ENCODE data around the gene MRPL27. TPM values are rescaled to one million over a fixed set of nuclear protein-coding genes. Genes with fewer than 3 reads are reported as not detected.

MRPL27 gene
- total RNA-seq, 2 experiments from 2014 or later: 68.8 to 80.2 TPM

DNA sequence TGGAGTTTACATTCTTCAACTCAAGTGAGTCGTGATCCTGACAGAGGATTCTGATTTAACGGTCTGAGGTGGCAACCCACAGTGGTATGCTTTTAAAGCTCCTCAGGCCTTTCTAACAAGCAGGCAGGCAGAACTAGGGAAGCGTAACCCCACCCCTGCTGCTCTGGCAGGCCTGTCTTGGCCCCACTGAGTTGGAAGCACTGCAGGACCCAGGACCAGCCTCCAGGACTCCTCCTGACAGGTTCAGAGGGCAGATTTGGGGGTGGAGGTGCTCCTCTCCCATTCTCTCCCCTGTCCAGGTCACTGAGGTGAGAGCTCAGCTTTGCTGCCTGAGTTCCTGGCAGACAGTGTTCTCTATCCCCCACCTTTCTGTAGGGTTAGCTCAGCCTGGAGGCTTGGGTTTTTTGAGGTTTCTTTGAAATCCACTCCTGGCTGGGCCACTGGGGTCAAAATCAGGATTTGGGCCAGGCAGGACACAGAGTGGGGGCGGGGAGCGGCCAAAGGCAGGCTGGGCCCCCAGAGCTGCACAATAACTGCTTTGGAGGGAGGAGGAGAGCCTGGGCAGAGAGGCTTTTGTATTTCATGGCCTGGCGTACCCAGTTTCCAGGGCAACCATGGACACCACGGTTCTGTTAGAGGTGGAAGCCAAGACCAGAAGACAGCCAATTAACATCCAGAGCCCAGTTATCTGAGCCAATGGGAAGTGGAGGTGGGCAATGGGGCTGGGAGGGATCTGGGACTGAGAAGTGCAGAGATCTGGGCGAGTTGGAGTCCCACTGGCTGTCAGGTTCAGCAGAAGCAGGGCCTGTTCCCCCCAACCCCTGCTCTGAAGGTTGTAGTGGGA lies 9.5 kb downstream of the MRPL27 start:
- no peaks in the 10 kb centered on the region for H3K79me2 ChIP-seq (ENCODE audit: insufficient read depth, low read depth, low read length)
- peaks cover 4% of the 10 kb centered on the region for H3K4me1 ChIP-seq (ENCODE audit: insufficient read depth, low read length, poor library complexity, severe bottlenecking)
- ChIA-PET CTCF (ENCODE audit: unreplicated experiment) (interaction anchor here (0.7 kb wide), 1 partner anchor 1536 kb away, joined by 4 read pairs; no protein-coding TSS in a partner anchor), POLR2A (interaction anchor here (3.2 kb wide), 1 partner anchor 9 kb away, joined by 17 read pairs; the partner anchor contains the start of genes EME1 and MRPL27)
- DNase-seq (ENCODE audit: low spot score): no peak
- intact Hi-C loops (cut with micrococcal nuclease; ENCODE audit: unreplicated experiment): no loop called here
- no peak overlapping the region for H2AFZ ChIP-seq (ENCODE audit: low read length)
- no peak overlapping the region for H3K27ac ChIP-seq (ENCODE audit: low read depth, low read length, poor library complexity, severe bottlenecking)
- BruUV-seq (replicated peaks): no TSS peak
- H4K20me1 ChIP-seq (ENCODE audit: insufficient read depth, low read length): no peaks in the 10 kb centered on the region
- H3K4me2 ChIP-seq (ENCODE audit: low read length): no peak overlapping the region
- no peaks in the 10 kb centered on the region for H3K9me3 ChIP-seq (ENCODE audit: low read length)
- no peak for TF ChIP-seq EZH2phosphoT487 (IDR thresholded peaks at IDR 0.05; ENCODE audit: borderline replicate concordance, low read depth, low read length)
- TF ChIP-seq, protein P1, sequence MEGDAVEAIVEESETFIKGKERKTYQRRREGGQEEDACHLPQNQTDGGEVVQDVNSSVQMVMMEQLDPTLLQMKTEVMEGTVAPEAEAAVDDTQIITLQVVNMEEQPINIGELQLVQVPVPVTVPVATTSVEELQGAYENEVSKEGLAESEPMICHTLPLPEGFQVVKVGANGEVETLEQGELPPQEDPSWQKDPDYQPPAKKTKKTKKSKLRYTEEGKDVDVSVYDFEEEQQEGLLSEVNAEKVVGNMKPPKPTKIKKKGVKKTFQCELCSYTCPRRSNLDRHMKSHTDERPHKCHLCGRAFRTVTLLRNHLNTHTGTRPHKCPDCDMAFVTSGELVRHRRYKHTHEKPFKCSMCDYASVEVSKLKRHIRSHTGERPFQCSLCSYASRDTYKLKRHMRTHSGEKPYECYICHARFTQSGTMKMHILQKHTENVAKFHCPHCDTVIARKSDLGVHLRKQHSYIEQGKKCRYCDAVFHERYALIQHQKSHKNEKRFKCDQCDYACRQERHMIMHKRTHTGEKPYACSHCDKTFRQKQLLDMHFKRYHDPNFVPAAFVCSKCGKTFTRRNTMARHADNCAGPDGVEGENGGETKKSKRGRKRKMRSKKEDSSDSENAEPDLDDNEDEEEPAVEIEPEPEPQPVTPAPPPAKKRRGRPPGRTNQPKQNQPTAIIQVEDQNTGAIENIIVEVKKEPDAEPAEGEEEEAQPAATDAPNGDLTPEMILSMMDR (conservative IDR thresholded peaks at IDR 0.05; ENCODE audit: low read length): no peak
- no peaks in the 10 kb centered on the region for H3K9me2 ChIP-seq (ENCODE audit: insufficient read depth, low read length)
- no peak overlapping the region for H3K4me3 ChIP-seq (ENCODE audit: low read depth, low read length, poor library complexity, severe bottlenecking)
- H3K36me3 ChIP-seq (ENCODE audit: insufficient read depth, low read length): peaks cover 49% of the 10 kb centered on the region

DNA sequence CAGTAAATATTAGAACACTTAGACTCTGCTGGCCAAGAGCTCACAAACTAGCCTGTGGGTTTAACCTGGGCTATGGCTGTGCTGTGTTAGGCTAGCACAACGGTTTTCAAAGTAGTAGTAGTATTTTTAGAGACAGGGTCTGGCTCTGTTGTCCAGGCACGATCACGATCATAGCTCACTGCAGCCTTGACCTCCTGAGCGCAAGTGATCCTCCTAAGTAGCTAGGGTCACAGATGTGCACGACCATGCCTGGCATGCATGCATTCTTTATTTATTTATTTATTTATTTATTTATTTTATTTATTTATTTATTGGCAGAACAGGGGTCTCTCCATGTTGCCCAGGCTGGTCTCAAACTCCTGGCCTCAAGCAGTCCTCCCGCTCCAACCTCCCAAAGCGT lies 10.3 kb downstream of the MRPL27 start:
- peaks cover 4% of the 10 kb centered on the region for H3K4me1 ChIP-seq (ENCODE audit: insufficient read depth, low read length, poor library complexity, severe bottlenecking)
- intact Hi-C loops (cut with micrococcal nuclease; ENCODE audit: unreplicated experiment): loop anchor here (1.0 kb wide), 2 partner anchors 65 to 117 kb away; no protein-coding TSS in a partner anchor
- H3K9me2 ChIP-seq (ENCODE audit: insufficient read depth, low read length): no peaks in the 10 kb centered on the region
- no peaks in the 10 kb centered on the region for H3K9me3 ChIP-seq (ENCODE audit: low read length)
- H3K4me3 ChIP-seq (ENCODE audit: low read depth, low read length, poor library complexity, severe bottlenecking): no peak overlapping the region
- ChIA-PET CTCF (ENCODE audit: unreplicated experiment) (interaction anchor here (0.6 to 2.1 kb wide), 4 partner anchors 28 to 1536 kb away, joined by 3 to 9 read pairs (median 4); partner anchors contain the start of gene LRRC59), POLR2A (interaction anchor here (0.7 to 3.2 kb wide), 3 partner anchors 10 to 447 kb away, joined by 4 to 17 read pairs (median 6); partner anchors contain the start of genes EME1, LRRC59 and MRPL27)
- no peaks in the 10 kb centered on the region for H4K20me1 ChIP-seq (ENCODE audit: insufficient read depth, low read length)
- BruUV-seq (replicated peaks): TSS peak; percentile 22
- no peak for DNase-seq (ENCODE audit: low spot score)
- peak overlapping the region; percentile 17 for H3K27ac ChIP-seq (ENCODE audit: low read depth, low read length, poor library complexity, severe bottlenecking)
- TF ChIP-seq, protein P1 (conservative IDR thresholded peaks at IDR 0.05; ENCODE audit: low read length): no peak
- no peak for TF ChIP-seq EZH2phosphoT487 (IDR thresholded peaks at IDR 0.05; ENCODE audit: borderline replicate concordance, low read depth, low read length)
- no peak overlapping the region for H3K4me2 ChIP-seq (ENCODE audit: low read length)
- peaks cover 49% of the 10 kb centered on the region for H3K36me3 ChIP-seq (ENCODE audit: insufficient read depth, low read length)
- H2AFZ ChIP-seq (ENCODE audit: low read length): no peak overlapping the region
- H3K79me2 ChIP-seq (ENCODE audit: insufficient read depth, low read depth, low read length): no peaks in the 10 kb centered on the region

Data from OCI-LY7 (cell line).